Measurements from ENCODE around the gene DNMT1. TPM values are rescaled to one million over a fixed set of nuclear protein-coding genes. Genes with fewer than 3 reads are reported as not detected.

DNMT1 gene
- total RNA-seq, 1 experiment from 2014 or later: 210 TPM

GRCh38 chr19:10112895-10113591 is 81.7 kb downstream of the DNMT1 start (continued):
- no peak for TF ChIP-seq ATF6 (CRISPR knock-in tag; IDR thresholded peaks at IDR 0.05)
- no peak for TF ChIP-seq ATF1 (CRISPR knock-in tag; IDR thresholded peaks at IDR 0.05)
- TF ChIP-seq SMAD4 (CRISPR knock-in tag; IDR thresholded peaks at IDR 0.05): no peak
- TF ChIP-seq RORB (CRISPR knock-in tag; IDR thresholded peaks at IDR 0.05): no peak
- no peak for TF ChIP-seq SMAD3 (CRISPR knock-in tag; IDR thresholded peaks at IDR 0.05; ENCODE audit: borderline replicate concordance)
- peak; percentile 47; the same call in 1 of the 2 replicates for TF ChIP-seq SP1 (CRISPR knock-in tag; conservative IDR thresholded peaks at IDR 0.05)
- no peak for TF ChIP-seq USF2 (CRISPR knock-in tag; IDR thresholded peaks at IDR 0.05)
- TF ChIP-seq RELA (CRISPR knock-in tag; IDR thresholded peaks at IDR 0.05; ENCODE audit: borderline replicate concordance): no peak
- TF ChIP-seq ZNF263 (CRISPR knock-in tag; IDR thresholded peaks at IDR 0.05; ENCODE audit: low read depth): no peak
- no peak for TF ChIP-seq STAT6 (CRISPR knock-in tag; conservative IDR thresholded peaks at IDR 0.05; ENCODE audit: low read depth)
- TF ChIP-seq FOXP1 (CRISPR knock-in tag; IDR thresholded peaks at IDR 0.05; ENCODE audit: borderline replicate concordance): no peak; the same call in 1 of the 2 replicates
- TF ChIP-seq IRF1 (CRISPR knock-in tag; IDR thresholded peaks at IDR 0.05): no peak
- no peak for TF ChIP-seq CDX4 (CRISPR knock-in tag; IDR thresholded peaks at IDR 0.05; ENCODE audit: borderline replicate concordance)
- TF ChIP-seq PREB (CRISPR knock-in tag; IDR thresholded peaks at IDR 0.05; ENCODE audit: borderline replicate concordance): no peak
- TF ChIP-seq ZNF425 (CRISPR knock-in tag; conservative IDR thresholded peaks at IDR 0.05): no peak
- 0 out of 2 replicates have a peak, but pooled peaks have one; percentile 35 for TF ChIP-seq FOXJ3 (CRISPR knock-in tag; IDR thresholded peaks at IDR 0.05; ENCODE audit: borderline replicate concordance)
- no peak for TF ChIP-seq KAT7 (CRISPR knock-in tag; IDR thresholded peaks at IDR 0.05; ENCODE audit: borderline replicate concordance)
- TF ChIP-seq EMX1 (CRISPR knock-in tag; IDR thresholded peaks at IDR 0.05): peak; percentile 88
- no peak for TF ChIP-seq ATF3 (CRISPR knock-in tag; conservative IDR thresholded peaks at IDR 0.05)
- TF ChIP-seq CREM (CRISPR knock-in tag; IDR thresholded peaks at IDR 0.05): no peak; the same call in 1 of the 2 replicates
- no peak for TF ChIP-seq ZNF219 (CRISPR knock-in tag; IDR thresholded peaks at IDR 0.05; ENCODE audit: borderline replicate concordance)
- no peak for TF ChIP-seq PRDM15 (CRISPR knock-in tag; IDR thresholded peaks at IDR 0.05)

Measured in WTC11 (cell line).